ENCODE data around the gene TARBP2. TPM values are rescaled to one million over a fixed set of nuclear protein-coding genes. Genes with fewer than 3 reads are reported as not detected.

Gene TARBP2
- total RNA-seq: 41.0 and 43.8 TPM in 2 replicates

GRCh38 chr12:53500776-53501614 lies at the start of gene TARBP2:
Gene TARBP2 (plus strand): TSS chr12:53501283. CDS start chr12:53501409, 126 bp downstream.

GRCh38 chr12:53451661-53452158 lies 49.4 kb upstream of the TARBP2 start, which contains the start of gene PCBP2:
Gene PCBP2 (plus strand): TSS chr12:53452102. CDS start chr12:53454801, 2,699 bp downstream.

DNA sequence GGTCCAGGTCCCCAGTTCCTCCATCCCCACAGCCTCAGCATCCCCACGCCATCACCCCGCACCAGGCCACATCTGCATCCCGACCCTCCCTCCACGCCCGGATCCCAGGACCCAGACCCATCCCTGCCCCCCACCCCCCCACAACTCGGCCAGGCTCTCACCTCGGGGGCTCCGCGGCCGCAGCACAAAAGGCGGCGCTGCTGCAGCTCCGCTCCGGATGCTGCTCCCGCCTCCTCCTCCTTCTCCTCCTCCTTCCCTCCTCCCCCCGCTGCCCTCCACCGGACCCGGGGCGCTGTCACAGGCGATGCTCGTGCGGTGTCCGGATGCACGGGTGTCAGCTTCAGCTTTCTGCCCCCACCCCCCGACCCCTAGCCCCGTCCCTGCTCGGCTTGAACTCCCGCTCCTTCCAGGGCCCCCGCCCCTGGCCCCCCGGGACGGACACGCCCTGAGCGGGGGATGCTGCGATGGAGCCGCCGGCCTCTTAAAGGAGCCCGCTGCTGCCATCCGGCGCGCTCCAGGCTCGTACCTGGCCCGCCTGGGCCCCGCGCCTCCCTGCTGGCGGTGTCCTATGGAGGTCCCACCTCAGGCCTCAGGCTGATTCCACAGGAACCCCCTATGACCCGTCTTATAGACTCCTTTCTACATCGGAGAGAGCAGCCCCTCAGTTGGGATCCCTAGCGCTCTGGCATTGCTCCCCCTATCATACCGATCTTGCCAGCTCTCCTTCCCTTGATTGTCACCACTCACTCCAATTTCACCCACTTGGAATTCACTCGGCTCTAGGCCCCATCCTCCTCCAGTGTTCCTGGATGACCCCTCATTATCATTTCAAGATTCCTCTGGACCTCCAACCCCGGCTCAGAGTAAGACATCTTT lies 1.6 kb upstream of the TARBP2 start, which contains the start of gene MAP3K12:
Gene MAP3K12 (minus strand): TSS at position 193 of the 876 bp plus-strand sequence. CDS start 12,067 bp downstream, outside the sequence.

GRCh38 chr12:53506881-53507602 lies 6.0 kb downstream of the TARBP2 start, which contains the start of gene NPFF:
Gene NPFF (minus strand): TSS chr12:53507484. CDS start chr12:53507474, 10 bp downstream.

Other genes starting within 250 kb of the TARBP2 start
- gene ESPL1, start 233.0 kb upstream of the TARBP2 start, total RNA-seq: 8.7 and 9.4 TPM in 2 replicates
- 379 and 467 TPM in 2 replicates for gene PFDN5, start 205.7 kb upstream of the TARBP2 start, total RNA-seq
- gene MYG1, start 201.6 kb upstream of the TARBP2 start, total RNA-seq: 26.3 and 37.1 TPM in 2 replicates
- 26.6 and 42.4 TPM in 2 replicates for gene AAAS, start 179.7 kb upstream of the TARBP2 start, total RNA-seq
- gene SP7, start 164.9 kb upstream of the TARBP2 start, total RNA-seq: not detected in 2 replicates
- 21.0 and 37.1 TPM in 2 replicates for gene SP1, start 121.1 kb upstream of the TARBP2 start, total RNA-seq
- gene AMHR2, start 77.4 kb upstream of the TARBP2 start, total RNA-seq: not detected in 2 replicates
- 15.9 TPM in 2 replicates for gene PRR13, start 59.5 kb upstream of the TARBP2 start, total RNA-seq
- gene PCBP2, start 49.2 kb upstream of the TARBP2 start, total RNA-seq: 265 and 440 TPM in 2 replicates
- 11.7 and 12.4 TPM in 2 replicates for gene MAP3K12, start 1.8 kb upstream of the TARBP2 start, total RNA-seq
- not detected in 2 replicates for gene NPFF, start 6.2 kb downstream of the TARBP2 start, total RNA-seq
- gene ATF7, start 125.1 kb downstream of the TARBP2 start, total RNA-seq: 7.1 and 19.1 TPM in 2 replicates
- 93.1 and 123 TPM in 2 replicates for gene ATP5MC2, start 174.8 kb downstream of the TARBP2 start, total RNA-seq
- gene CALCOCO1, start 226.2 kb downstream of the TARBP2 start, total RNA-seq: 49.2 and 101 TPM in 2 replicates

Data from bladder microvascular endothelial cell (primary cell).